Suprapubic skin (tissue), 4 donors: ENCODE measurements around the gene COX4I2.

Source experiments
- CTCF ChIP-seq, 2 donors: fragments of 200-600 bp in 1 of 2; fragments of 450-650 bp in 1 of 2; sonication (generic) in 1 of 2; IDR thresholded peaks; one replicate each; pipeline ENCODE4 v1.5.1; 2016 to 2019; ENCODE audit warnings: antibody characterized with exemption in 2 of 2, mild to moderate bottlenecking in 1 of 2, moderate library complexity in 1 of 2
- EP300 ChIP-seq: sonication (generic); formaldehyde crosslinking; IDR thresholded peaks from one replicate; pipeline ENCODE4 v1.6.1; 2017; ENCODE audit warnings: antibody characterized with exemption
- POLR2AphosphoS5 ChIP-seq, 3 donors: sonication (generic); formaldehyde crosslinking; IDR thresholded peaks; one replicate each; pipeline ENCODE4 v1.6.1; 2017; ENCODE audit warnings: antibody characterized with exemption in 3 of 3

- TF ChIP-seq CTCF (IDR thresholded peaks at IDR 0.05) (no peak), POLR2AphosphoS5 (IDR thresholded peaks at IDR 0.05) (no peak), EP300 (no peak)
Observed at GRCh38 chr20:31691646-31692275, 54.0 kb downstream of the COX4I2 start.
